SU-DHL-6 (cell line): ENCODE results near the gene RPS14.

Experiments used
- EZH2phosphoT487 ChIP-seq: fragments of 200-600 bp; sonication (generic), shearing (Covaris generic); conservative IDR thresholded peaks from 2 replicates; pipeline ENCODE4 v1.6.1; 2018; ENCODE audit warnings: mild to moderate bottlenecking, antibody characterized with exemption, low read length, moderate library complexity, mixed read lengths
- TF ChIP-seq, protein P1 (sequence below): fragments of 200-600 bp; sonication (generic); IDR thresholded peaks from one replicate; pipeline ENCODE4 v1.5.1; 2017; ENCODE audit warnings: antibody characterized with exemption, mild to moderate bottlenecking, low read length, moderate library complexity; ENCODE audit not compliant: insufficient read depth, poor library complexity, severe bottlenecking

DNA sequence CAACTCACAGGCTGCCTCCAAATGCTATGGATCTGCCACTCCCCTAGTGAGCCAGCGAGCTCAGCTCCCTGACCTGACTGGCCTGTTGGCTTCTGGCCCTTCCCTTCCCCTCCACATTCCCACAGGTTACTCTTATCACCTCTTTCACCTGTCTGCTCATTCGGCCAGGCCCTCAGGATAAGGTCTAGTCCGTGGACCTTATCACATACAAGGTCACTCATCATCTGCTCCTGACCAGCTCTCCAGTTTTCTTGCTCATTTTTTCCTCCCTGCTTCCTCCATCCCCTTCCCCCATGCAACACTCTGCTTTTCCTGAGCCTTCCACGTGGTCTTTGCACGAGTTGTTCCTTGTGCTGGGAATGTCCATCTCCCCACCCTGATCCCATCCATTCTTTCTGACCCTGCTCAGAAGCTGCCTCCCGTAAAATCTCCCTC is 32.5 kb upstream of the RPS14 start:
- TF ChIP-seq, protein P1, sequence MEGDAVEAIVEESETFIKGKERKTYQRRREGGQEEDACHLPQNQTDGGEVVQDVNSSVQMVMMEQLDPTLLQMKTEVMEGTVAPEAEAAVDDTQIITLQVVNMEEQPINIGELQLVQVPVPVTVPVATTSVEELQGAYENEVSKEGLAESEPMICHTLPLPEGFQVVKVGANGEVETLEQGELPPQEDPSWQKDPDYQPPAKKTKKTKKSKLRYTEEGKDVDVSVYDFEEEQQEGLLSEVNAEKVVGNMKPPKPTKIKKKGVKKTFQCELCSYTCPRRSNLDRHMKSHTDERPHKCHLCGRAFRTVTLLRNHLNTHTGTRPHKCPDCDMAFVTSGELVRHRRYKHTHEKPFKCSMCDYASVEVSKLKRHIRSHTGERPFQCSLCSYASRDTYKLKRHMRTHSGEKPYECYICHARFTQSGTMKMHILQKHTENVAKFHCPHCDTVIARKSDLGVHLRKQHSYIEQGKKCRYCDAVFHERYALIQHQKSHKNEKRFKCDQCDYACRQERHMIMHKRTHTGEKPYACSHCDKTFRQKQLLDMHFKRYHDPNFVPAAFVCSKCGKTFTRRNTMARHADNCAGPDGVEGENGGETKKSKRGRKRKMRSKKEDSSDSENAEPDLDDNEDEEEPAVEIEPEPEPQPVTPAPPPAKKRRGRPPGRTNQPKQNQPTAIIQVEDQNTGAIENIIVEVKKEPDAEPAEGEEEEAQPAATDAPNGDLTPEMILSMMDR: no peak
- TF ChIP-seq EZH2phosphoT487: no peak
